ENCODE results near the gene ING4. TPM values are rescaled to one million over a fixed set of nuclear protein-coding genes. Genes with fewer than 3 reads are reported as not detected.

ING4 gene
- total and polyA plus RNA-seq, 2 of the 13 experiments (the other 11 are each of a cell fraction or from before 2014, with no cell fraction given), result 14.4 to 32.4 TPM

GRCh38 chr12:6644257-6644596 lies 18.7 kb downstream of the ING4 start (continued):
- TF ChIP-seq ZBTB40 (IDR thresholded peaks at IDR 0.05) (no peak), ZBTB40 (CRISPR knock-in tag; IDR thresholded peaks at IDR 0.05) (no peak), ELF1 (CRISPR knock-in tag; IDR thresholded peaks at IDR 0.05) (peak; percentile 83), GABPA (IDR thresholded peaks at IDR 0.05; ENCODE audit: low read depth, low read length) (peak; percentile 68), GABPA (CRISPR knock-in tag; IDR thresholded peaks at IDR 0.05; ENCODE audit: low read depth) (peak; percentile 89), RFXANK (CRISPR knock-in tag; IDR thresholded peaks at IDR 0.05) (no peak), TGIF2 (CRISPR knock-in tag; IDR thresholded peaks at IDR 0.05) (no peak), ZNF432 (CRISPR knock-in tag; IDR thresholded peaks at IDR 0.05; ENCODE audit: borderline replicate concordance) (no peak), ZNF574 (CRISPR knock-in tag; IDR thresholded peaks at IDR 0.05) (0 out of 2 replicates have a peak, but pooled peaks have one; percentile 28), SAP130 (CRISPR knock-in tag; IDR thresholded peaks at IDR 0.05; ENCODE audit: low read depth) (peak; percentile 40), ZBTB8A (CRISPR knock-in tag; IDR thresholded peaks at IDR 0.05; ENCODE audit: borderline replicate concordance, low read depth) (no peak)
- TF ChIP-seq, protein P1, sequence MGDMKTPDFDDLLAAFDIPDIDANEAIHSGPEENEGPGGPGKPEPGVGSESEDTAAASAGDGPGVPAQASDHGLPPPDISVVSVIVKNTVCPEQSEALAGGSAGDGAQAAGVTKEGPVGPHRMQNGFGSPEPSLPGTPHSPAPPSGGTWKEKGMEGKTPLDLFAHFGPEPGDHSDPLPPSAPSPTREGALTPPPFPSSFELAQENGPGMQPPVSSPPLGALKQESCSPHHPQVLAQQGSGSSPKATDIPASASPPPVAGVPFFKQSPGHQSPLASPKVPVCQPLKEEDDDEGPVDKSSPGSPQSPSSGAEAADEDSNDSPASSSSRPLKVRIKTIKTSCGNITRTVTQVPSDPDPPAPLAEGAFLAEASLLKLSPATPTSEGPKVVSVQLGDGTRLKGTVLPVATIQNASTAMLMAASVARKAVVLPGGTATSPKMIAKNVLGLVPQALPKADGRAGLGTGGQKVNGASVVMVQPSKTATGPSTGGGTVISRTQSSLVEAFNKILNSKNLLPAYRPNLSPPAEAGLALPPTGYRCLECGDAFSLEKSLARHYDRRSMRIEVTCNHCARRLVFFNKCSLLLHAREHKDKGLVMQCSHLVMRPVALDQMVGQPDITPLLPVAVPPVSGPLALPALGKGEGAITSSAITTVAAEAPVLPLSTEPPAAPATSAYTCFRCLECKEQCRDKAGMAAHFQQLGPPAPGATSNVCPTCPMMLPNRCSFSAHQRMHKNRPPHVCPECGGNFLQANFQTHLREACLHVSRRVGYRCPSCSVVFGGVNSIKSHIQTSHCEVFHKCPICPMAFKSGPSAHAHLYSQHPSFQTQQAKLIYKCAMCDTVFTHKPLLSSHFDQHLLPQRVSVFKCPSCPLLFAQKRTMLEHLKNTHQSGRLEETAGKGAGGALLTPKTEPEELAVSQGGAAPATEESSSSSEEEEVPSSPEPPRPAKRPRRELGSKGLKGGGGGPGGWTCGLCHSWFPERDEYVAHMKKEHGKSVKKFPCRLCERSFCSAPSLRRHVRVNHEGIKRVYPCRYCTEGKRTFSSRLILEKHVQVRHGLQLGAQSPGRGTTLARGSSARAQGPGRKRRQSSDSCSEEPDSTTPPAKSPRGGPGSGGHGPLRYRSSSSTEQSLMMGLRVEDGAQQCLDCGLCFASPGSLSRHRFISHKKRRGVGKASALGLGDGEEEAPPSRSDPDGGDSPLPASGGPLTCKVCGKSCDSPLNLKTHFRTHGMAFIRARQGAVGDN (CRISPR knock-in tag; IDR thresholded peaks at IDR 0.05), result peak; percentile 11; the same call in 1 of the 2 replicates
- TF ChIP-seq, protein P2, sequence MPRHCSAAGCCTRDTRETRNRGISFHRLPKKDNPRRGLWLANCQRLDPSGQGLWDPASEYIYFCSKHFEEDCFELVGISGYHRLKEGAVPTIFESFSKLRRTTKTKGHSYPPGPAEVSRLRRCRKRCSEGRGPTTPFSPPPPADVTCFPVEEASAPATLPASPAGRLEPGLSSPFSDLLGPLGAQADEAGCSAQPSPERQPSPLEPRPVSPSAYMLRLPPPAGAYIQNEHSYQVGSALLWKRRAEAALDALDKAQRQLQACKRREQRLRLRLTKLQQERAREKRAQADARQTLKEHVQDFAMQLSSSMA (CRISPR knock-in tag; IDR thresholded peaks at IDR 0.05), result no peak
